Daoy (cell line): ENCODE data around the gene SUPT5H. TPM values are rescaled to one million over a fixed set of nuclear protein-coding genes. Genes with fewer than 3 reads are reported as not detected.
"Not testable (repeated sequence)": the region's sequence is repeated elsewhere in the genome, so short reads cannot be mapped to it uniquely, and the experiment has no call there.

Source experiments
- DNase-seq: peaks from one replicate; pipeline ENCODE4 v3.0.0-alpha.2; 2015; ENCODE audit warnings: low read depth
- total RNA-seq: library from RNA; depleted of rRNA; stranded (reverse); fragments of >200 nt; shearing (Covaris generic); gene quantifications from 2 replicates; pipeline ENCODE4 v1.2.3, GENCODE V29; 2014

The SUPT5H gene
- total RNA-seq, 1 experiment from 2014 or later: 140 TPM

- DNase-seq: no peak
Observed at GRCh38 chr19:39425744-39426143, 19.6 kb upstream of the SUPT5H start.

- no peak for DNase-seq
Observed at GRCh38 chr19:39426170-39426569, 19.2 kb upstream of the SUPT5H start.

GRCh38 chr19:39427707-39428106, 17.7 kb upstream of the SUPT5H start:
- DNase-seq: no peak

- DNase-seq: peak; percentile 59
Observed at GRCh38 chr19:39428283-39429112, 16.9 kb upstream of the SUPT5H start.

- peak; percentile 85 for DNase-seq
Observed at GRCh38 chr19:39430675-39431593, 14.4 kb upstream of the SUPT5H start.

- no peak for DNase-seq
Observed at GRCh38 chr19:39432677-39433025, 12.7 kb upstream of the SUPT5H start.

- DNase-seq: no peak
Observed at GRCh38 chr19:39433480-39434079, 11.8 kb upstream of the SUPT5H start.

- DNase-seq: no peak
Observed at GRCh38 chr19:39434123-39435076, 11.0 kb upstream of the SUPT5H start.

GRCh38 chr19:39435499-39436349, 9.7 kb upstream of the SUPT5H start, which contains the start of gene RPS16:
RPS16 (minus strand) TSS chr19:39435949; CDS start chr19:39435895, 54 bp downstream.
- DNase-seq: peak; percentile 100

GRCh38 chr19:39436350-39436716, 9.0 kb upstream of the SUPT5H start:
- DNase-seq: no peak

- DNase-seq: peak; percentile 69
Observed at GRCh38 chr19:39438270-39438934, 7.0 kb upstream of the SUPT5H start.

GRCh38 chr19:39444598-39445195, 685 bp upstream of the SUPT5H start:
- peak; percentile 19 for DNase-seq

- no peak for DNase-seq
Observed at GRCh38 chr19:39446365-39447084, 1.1 kb downstream of the SUPT5H start.

GRCh38 chr19:39448271-39448670, 2.9 kb downstream of the SUPT5H start:
- peak; percentile 58 for DNase-seq

GRCh38 chr19:39449116-39449797, 3.9 kb downstream of the SUPT5H start:
- no peak for DNase-seq

- DNase-seq: not testable (repeated sequence)
Observed at GRCh38 chr19:39451257-39451656, 5.9 kb downstream of the SUPT5H start.

- DNase-seq: no peak
Observed at GRCh38 chr19:39463403-39463802, 18.0 kb downstream of the SUPT5H start.
